ENCODE results near the gene DTNB.
"Not testable (repeated sequence)": the region's sequence is repeated elsewhere in the genome, so short reads cannot be mapped to it uniquely, and the experiment has no call there.

Gene DTNB

DNA sequence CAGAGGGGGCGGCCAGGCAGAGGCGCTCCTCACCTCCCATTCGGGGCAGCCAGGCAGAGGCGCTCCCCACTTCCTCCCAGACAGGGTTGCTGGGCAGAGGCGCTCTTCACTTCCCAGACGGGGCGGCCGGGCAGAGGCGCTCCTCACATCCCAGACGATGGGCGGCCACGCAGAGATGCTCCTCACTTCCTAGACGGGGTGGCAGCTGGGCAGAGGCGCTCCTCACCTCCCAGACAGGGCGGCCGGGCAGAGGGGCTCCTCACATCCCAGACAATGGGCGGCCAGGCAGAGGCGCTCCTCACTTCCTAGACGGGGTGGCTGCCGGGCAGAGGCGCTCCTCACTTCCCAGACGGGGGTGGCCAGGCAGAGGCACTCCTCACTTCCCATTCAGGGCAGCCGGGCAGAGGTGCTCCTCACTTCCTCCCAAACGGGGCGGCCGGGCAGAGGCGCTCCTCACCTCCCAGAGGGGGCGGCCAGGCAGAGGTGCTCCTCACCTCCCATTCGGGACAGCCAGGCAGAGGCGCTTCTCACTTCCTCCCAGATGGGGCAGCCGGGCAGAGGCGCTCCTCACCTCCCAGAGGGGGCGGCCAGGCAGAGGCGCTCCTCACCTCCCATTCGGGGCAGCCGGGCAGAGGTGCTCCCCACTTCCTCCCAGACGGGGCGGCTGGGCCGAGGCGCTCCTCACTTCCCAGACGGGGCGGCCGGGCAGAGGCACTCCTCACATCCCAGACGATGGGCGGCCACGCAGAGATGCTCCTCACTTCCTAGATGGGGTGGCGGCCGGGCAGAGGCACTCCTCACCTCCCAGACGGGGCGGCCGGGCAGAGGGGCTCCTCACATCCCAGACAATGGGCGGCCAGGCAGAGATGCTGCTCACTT is 137.7 kb downstream of the DTNB start:
- not testable (repeated sequence) for FAIRE-seq

DNA sequence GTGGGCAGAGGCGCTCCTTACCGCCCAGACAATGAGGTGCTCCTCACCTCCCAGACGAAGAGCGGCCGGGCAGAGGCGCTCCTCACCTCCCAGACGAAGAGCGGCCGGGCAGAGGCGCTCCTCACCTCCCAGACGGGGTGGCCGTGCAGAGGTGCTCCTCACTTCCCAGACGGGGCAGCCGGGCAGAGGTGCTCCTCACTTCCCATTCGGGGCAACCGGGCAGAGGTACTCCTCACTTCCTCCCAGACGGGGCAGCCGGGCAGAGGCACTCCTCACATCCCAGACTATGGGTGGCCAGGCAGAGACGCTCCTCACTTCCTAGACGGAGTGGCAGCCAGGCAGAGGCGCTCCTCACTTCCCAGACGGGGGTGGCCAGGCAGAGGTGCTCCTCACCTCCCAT is 138.4 kb downstream of the DTNB start:
- not testable (repeated sequence) for FAIRE-seq

DNA sequence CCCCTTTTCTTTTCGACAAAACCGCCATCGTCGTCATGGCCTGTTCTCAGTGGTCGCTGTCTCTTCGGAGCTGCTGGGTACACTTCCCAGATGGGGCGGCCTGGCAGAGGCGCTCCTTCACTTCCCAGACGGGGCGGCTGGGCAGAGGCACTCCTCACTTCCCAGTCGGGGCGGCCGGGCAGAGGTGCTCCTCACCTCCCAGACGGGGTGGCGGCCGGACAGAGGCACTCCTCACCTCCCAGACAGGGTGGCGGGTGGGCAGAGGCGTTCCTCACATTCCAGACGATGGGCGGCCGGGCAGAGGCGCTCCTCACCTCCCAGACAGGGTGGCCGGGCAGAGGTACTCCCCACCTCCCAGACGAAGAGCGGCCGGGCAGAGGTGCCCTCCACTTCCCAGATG is 138.9 kb downstream of the DTNB start:
- no peak for FAIRE-seq

DNA sequence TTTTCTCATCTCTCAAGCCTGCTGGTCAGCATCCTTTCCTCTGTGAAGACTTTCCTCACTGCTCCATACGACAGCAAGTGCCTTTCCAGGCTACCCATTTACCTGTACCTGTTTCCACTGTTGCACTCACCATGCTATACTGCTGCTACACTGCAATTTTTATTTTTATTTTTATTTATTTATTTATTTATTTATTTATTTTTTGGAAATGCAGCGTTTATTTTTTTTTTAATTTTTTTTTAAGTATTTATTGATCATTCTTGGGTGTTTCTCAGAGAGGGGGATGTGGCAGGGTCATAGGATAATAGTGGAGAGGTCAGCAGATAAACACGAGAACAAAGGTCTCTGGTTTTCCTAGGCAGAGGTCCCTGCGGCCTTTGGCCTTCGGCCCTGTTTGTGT is 139.6 kb downstream of the DTNB start:
- not testable (repeated sequence) for FAIRE-seq

DNA sequence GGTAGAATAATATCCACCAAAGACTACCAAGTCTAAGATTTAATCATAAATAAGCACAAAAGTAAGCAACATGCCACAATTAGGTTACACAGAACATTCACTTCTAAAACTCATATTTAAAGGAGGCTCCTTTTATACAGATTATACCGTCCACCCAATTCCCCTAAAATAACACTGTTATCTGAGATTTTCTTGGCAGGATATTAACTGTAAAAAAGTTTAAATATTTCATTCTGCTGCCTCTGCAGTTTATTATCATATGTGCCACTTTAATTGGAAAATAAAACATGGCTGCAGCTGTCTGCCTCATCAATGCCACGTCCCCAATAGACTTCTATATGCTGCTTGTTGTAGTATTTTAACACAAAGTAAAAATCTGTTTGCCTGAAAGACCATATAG is 140.9 kb downstream of the DTNB start:
- FAIRE-seq, result no peak

DNA sequence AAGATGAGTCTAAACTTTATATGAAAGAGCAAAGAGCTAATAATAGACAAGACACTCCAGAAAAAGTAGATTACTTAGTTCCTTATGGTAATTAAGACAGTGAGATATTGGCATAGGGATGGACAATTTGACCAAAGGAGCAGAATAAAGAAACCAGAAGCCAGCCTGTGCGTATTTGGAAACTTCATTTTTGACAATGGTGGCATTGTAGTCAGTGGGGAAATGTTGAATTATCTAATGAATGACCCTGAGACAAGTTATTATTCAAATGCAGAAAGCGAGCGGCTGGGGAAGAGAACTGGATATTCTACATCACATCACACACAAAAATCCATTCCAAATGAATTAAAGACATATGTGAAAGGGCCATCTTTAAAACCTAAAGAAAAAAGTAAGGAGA is 144.3 kb downstream of the DTNB start:
- FAIRE-seq, result no peak

DNA sequence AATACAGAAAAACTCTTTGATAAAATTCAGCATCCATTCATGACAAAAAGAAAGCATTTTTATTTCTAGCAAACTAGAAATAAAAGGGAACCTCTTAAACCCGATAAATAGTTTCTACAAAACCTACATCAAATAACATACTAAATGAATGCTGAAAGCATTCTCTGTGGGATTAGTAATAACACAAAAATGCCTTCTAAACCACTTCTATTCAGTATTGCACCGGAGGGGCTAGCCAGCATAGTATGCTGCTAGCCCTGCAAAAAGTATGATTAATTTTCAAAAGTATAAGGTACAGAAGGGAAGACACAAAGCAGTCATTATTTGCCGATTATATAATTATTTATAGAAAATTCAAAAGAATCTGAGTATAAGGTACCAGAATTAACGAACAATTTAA is 145.2 kb downstream of the DTNB start:
- FAIRE-seq, result no peak

DNA sequence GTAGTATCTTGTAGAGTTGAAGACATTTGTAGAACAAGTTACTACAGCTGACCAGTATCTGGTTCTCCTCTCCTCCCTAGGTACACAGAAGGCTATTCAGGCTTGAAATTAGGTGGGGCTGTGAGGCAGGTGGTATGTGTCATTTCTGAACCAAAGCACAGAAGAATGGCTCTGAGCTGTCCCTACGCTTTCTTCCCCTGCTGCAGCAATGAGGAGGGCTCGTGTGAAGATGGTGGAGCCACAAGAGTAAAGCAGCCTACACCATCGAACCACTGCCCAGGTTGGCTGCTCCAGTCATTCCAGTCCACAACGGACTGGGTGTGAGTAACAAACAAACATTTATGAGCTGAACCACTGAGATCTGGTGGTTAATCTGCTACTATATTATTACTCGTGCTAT is 148.9 kb downstream of the DTNB start:
- no peak for FAIRE-seq

DNA sequence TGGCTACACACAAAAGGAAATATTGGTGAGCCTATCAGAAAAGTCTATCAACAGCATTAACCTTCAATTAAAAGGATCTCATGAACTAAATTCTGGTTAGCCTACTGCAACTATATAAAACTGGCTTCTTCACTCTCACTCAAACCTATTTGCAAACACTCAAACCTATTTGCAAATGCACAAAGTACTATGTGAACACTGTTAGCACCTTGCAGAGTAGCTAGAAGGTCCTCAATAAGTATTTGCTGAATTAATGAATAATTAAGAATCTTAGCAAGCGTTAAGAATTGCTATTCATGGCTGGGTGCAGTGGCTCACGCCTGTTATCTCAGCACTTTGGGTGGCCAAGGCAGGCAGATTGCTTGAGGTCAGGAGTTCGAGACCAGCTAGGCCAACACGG is 150.3 kb downstream of the DTNB start:
- no peak for FAIRE-seq

DNA sequence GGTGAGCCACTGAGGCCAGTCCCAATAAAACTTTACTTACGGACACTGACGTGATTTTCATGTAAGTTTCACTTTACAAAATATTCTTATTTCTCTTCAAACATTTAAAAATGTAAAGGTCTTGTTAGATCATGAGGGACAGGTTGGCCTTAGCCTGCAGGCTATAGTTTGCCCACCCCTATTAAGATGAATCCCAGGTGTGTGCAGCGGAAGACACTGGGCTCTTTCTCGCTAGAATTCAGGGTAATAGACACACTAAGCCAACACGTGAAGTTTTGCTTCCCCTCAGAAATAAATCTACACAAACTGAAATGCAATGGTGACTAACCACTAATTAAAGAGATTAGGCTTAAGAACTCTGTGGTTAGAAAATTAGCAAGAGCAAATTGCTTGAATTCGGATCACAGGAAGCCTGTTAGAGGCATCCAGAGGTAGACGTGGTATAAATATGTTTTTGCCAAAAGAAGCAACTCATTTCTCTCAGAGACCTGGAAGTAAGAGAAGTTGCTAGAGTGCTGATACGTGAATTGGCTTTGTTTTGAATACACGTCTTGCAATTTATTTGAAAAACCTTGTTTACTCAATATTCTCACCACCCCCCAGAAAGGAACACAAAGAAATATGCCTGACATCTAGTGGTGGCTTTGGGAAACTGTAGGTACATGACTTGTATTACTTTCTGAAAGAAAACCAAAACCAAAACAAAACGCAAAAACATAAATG is 151.6 kb downstream of the DTNB start:
- peak; percentile 96 for FAIRE-seq

DNA sequence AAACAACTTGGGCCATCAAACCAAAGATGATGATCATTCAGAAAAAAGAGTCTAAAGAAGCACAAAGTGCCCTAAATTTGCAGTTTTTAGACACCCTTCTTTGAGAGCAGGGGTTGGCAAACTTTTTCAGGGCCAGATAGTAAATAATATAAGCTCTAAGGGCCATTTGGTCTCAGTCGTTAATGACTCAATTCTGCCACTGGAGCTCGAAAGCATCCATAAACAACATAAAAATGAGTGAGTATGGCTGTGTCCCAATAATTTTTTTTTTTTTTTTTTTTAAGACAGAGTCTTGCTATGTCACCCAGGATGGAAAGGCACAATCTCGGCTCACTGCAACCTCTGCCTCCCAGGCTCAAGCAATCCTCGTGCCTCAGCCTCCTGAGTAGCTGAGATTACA is 152.3 kb downstream of the DTNB start:
- no peak for FAIRE-seq

DNA sequence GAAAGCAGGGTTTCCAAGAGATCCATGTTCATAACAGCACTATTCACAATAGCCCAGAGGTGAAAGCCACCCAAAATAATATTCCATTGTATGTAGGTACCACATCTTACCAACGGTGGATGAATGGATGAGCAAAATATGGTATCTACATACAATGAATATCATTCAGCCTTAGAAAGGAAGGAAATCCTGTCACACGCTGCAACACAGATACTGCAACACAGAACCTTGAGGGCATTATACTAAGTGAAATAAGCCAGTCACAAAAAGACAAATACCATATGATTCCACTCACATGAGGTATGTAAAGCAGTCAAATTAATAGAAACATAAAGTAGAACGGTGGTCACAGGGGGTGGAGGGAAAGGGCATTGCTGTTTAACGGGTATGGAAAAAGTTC is 155.7 kb downstream of the DTNB start:
- FAIRE-seq, result no peak

DNA sequence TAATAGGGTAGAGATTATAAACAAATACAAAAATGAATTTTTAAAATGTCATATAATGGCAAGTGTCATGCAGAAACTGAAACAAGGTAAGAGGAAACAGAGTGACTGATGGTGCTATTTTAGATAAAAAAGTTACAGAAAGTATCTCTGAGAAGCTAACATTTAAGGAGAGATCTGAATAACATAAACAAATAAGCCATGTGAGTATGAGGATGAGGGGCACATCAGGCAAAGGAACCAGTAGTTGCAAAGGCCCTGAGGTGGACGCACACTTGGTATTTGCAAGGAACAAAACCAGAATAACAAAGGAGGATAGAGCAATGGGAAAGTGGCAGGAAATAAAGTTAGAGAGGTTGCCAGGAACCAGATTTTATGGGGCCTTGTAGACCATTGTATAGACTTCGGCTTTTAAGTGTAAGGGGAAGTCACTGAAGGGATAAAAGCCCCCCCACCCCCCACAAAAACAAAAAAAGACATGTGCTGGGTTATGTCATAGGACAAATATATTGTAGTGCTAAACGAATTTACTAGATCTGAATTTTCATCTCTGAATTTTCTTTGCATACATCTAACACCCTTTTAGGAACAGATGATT is 159.2 kb downstream of the DTNB start:
- FAIRE-seq, result no peak

DNA sequence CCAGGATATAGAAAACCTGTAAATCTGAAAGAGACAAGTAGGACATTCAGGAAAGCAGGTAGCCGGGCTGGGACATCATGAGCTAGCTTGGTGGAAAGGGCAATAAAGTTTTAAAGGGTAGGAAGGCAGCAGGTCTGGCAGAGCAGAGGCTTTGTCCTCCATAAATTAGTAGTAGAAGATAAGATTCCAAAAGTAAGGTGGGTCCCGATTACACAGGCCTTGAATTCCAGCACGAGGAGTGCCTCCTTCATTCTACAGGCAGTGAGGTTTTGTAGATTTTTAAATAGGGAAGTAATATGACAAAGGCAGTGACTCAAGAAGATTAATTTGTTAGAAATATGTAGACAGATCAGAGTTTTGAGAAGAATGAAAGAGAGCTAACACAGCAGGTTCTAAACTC is 160.7 kb downstream of the DTNB start:
- FAIRE-seq, result no peak

DNA sequence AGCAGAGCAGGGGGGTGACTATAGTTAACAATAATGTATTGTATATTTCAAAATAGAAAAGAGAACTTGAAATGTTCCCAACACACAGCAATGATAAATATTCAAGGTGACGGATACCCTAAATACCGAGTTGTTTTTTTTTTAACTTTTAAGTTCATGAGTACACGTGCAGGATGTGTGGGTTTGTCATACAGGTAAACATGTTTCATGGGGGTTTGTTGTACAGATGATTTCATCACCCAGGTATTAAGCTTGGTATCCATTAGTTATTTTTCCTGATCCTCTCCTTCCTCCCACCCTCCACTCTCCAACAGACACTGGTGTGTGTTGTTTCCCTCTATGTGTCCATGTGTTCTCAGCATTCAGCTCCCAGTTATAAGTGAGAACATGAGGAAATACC is 167.2 kb downstream of the DTNB start:
- FAIRE-seq, result no peak

DNA sequence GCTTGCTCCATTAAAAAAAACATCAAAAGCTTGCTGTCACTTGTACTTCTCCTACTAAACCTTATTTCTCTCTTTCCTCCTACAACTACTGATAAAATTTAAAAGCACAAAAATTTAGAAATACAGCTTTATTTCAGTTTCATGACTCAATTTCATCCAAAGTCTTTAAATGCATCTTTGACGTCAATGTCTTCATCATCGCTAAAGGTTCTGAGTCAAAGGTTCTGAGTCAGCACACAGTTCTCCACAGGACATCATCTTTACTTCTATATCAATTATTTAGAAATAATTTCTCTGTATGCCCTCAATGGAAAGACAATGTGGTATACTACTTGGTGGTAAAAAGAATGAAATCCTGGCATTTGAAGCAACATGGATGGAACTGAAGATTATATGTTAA is 167.8 kb downstream of the DTNB start:
- FAIRE-seq, result no peak

DNA sequence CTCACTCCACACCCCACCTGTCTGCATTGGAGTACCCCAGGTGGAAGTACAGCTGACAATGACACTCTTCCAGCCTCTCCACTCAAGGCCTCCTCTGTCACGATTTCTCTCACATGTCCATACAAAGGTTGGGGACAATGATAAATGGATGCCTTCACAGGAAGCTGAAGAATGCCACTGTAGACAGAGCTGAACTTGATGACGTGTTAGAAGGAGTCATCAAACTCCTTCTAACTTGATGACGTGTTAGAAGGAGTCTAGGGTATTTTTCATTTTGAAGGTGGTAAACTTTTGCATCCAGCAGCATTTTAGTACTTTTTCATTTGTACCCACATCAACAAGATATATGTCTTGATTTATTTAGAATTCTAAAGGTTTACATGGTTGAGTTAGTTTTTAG is 168.2 kb downstream of the DTNB start:
- no peak for FAIRE-seq

DNA sequence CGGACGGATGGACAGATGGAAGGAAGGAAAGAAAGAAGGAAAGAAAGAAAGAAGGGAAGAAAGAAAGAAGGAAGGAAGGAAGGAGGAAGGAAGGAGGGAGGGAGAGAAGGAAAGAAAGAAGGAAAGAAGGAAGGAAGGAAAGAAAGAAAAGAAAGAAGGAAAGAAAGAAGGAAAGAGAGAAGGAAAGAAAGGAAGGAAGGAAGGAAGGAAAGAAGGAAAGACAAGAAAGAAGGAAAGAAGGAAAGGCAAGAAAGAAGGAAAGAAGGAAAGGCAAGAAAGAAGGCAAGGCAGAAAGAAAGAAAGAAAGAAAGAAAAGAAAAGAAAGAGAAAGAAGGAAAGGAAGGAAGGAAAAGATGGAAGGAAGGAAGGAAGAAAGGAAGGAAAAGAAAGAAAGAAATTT is 169.1 kb downstream of the DTNB start:
- no peak for FAIRE-seq

DNA sequence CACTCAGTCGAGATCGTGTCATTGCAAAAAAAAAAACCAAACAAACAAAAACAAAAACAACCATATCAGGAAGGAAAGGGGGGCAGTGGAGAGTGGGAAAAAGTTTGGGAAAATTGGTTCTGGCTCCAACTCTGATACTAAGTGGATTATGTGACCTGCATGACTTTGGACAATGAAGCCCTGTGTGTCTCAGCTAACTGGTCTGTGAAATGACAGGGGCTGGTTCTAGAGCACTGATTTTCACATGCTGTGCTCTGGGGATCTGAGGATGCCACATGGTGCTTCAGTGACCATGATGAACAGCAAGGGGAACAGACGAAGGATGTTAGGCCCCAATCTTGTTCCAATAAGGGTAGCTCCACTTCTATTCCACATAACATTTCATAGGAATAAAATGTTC is 174.2 kb downstream of the DTNB start:
- no peak for FAIRE-seq

DNA sequence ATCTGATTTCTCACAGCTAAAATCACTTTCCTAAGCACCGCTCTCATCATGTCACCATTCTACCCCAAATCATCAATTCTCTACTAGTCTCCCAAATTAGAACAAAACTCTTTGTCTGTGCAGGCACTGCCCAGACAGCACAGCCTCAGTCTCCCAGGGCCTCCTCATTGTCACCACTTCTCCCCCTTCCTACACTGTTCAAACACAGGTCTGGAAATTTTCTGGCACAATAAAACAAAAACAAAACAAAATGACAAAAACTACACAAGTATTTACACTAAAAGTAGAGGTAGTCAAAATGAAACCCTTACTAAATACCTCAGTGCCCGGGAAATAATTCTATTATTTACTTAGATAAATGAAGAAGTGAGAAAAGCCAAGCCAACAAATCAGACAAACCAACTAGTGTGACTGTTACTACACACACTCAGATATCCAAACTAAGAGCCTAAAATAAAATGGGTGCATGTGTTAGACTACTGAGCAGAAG is 175.4 kb downstream of the DTNB start:
- FAIRE-seq, result no peak

DNA sequence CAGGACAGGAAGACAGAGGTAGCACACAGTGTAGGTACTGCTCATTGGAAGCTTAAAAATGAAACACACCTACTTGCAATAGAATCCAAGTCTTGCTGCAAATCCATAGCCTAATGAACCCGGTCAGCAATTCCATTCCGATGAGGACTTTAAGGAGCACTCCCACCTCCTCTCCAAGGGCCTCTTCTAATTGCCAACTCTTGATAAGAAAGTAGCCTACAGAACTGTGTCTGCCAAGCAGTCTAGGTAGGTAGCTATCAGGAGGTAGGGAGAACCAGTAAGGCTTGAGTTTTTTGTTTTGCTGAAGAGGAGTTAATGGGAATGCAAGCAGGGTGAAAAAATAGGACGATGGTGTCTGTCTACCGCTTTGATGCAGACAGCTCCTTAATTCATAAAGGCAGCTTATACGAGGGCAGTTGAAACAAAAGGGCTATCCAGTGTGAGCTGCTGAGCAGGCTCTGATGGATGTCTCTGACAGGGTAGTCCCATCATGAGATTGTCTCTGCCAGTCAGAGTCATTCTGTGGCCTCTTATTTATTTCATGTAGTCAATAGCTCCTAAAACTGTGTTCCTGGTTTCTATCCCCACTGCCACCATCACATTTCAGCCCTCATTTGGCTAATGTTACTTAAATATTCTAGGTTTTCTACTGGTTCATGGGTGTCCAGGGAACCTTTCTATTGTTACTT is 176.0 kb downstream of the DTNB start:
- FAIRE-seq, result no peak

DNA sequence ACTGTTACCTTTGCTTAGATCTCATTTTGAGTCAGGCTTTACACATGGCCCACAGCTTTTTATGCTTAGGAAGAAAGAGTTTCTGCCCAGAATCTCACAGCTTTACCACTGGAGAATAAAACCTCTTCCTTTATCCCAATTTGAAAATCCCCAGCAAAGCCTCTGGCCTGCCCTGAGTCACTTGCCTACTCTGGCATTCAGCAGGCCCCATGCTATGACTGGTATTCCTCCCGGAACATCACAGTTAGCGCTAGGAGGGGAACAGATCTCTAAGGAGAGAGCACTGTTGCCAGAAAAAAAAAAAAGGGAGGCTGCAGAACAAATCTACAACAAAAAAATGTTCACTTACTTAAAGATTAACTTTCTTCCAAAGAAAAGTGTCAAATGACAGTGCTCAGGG is 178.8 kb downstream of the DTNB start:
- FAIRE-seq, result no peak

DNA sequence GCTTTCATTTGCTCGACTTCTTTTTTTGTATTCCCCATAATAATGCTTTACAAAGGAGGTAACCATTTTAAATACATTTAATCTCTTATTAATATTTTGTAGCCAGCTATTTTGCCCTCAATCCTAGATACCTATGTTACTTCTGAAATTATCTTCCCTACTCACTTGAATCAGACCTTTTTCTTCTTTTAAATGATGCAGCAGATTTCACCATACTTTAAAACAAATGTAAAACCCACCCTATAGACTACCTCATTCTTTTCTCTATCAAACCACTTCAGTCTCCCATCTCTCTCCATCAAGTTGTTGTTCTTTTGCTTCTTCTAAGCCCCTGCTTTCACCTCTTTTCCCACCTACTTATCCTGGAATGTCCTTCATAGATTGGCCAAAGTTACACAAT is 180.2 kb downstream of the DTNB start:
- FAIRE-seq, result no peak

Measured in A204.1 (cell line).